Astrocyte of the spinal cord (primary cell): Measurements from ENCODE around the gene CXXC5.

ENCODE experiments used
- DNase-seq: peaks from one replicate; pipeline ENCODE4 v3.0.0; 2011; ENCODE audit warnings: low read depth, low spot score
- H3K4me3 ChIP-seq: 2 replicates; pipeline ENCODE4 v1.5.1; 2011; ENCODE audit warnings: low read depth, mild to moderate bottlenecking, low read length, moderate library complexity
- in situ Hi-C: cut with HindIII; loops from 2 replicates; pipeline ENCODE4 v1.10.0; 2017; ENCODE audit warnings: low sequenced_read_pairs
- TF ChIP-seq, protein P1 (sequence below): IDR thresholded peaks from 2 replicates; pipeline ENCODE4 v1.5.1; 2012; ENCODE audit warnings: low read depth, mild to moderate bottlenecking, low read length, inconsistent platforms

Gene CXXC5

DNA sequence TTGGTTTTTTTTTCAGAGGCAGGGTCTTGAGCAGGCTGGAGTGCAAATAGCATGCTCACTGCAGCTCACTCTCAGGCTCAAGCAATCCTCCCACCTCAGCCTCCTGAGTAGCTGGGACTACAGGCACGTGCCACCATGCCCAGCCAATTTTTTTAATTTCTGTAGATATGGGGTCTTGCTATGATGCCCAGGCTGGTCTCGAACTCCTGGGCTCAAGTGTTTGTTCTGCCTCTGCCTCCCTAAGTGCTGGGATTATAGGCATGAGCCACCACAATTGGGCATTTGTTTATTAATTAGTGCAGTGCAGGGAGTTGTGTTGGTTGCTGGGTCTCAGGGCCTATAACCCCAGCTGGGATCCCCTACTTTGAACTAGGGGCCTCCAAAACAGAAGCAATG lies 47.0 kb downstream of the CXXC5 start:
- DNase-seq: no peak
- in situ Hi-C loops: no loop called here
- TF ChIP-seq, protein P1, sequence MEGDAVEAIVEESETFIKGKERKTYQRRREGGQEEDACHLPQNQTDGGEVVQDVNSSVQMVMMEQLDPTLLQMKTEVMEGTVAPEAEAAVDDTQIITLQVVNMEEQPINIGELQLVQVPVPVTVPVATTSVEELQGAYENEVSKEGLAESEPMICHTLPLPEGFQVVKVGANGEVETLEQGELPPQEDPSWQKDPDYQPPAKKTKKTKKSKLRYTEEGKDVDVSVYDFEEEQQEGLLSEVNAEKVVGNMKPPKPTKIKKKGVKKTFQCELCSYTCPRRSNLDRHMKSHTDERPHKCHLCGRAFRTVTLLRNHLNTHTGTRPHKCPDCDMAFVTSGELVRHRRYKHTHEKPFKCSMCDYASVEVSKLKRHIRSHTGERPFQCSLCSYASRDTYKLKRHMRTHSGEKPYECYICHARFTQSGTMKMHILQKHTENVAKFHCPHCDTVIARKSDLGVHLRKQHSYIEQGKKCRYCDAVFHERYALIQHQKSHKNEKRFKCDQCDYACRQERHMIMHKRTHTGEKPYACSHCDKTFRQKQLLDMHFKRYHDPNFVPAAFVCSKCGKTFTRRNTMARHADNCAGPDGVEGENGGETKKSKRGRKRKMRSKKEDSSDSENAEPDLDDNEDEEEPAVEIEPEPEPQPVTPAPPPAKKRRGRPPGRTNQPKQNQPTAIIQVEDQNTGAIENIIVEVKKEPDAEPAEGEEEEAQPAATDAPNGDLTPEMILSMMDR: no peak
- H3K4me3 ChIP-seq: no peak overlapping the region

DNA sequence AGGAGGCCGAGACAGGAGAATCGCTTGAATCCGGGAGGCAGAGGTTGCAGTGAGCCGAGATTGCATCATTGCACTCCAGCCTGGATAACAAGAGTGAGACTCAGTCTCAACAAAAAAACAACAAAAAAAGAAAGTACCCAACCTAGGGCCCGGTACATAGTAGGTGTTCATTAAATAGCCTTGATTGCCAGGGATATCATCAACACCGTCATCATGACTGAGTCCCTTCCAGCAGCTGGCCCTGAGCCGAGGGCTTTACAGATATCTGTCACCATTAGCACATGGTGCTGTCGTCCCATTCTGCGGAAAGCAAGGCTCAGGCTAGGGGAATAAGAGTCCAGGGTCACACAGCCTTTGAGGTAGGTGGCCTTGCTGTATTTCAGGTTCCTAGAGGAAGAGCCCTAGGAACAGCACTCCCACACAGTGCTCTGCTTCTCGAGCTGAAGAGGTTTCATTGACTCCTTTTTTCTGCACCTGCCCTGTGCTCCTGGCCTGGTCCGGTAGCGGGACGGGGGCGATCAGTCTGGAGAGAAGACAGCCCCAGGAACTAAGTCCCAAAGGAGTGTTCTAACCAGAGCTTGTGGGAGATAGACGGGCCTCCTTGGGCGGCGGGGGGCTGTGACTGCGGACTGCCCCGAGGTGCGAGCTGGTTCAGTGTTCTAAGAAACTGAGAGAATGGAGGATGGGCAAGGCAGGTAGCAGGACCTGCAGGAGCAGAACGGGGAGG lies 48.2 kb downstream of the CXXC5 start:
- in situ Hi-C loops: no loop called here

DNA sequence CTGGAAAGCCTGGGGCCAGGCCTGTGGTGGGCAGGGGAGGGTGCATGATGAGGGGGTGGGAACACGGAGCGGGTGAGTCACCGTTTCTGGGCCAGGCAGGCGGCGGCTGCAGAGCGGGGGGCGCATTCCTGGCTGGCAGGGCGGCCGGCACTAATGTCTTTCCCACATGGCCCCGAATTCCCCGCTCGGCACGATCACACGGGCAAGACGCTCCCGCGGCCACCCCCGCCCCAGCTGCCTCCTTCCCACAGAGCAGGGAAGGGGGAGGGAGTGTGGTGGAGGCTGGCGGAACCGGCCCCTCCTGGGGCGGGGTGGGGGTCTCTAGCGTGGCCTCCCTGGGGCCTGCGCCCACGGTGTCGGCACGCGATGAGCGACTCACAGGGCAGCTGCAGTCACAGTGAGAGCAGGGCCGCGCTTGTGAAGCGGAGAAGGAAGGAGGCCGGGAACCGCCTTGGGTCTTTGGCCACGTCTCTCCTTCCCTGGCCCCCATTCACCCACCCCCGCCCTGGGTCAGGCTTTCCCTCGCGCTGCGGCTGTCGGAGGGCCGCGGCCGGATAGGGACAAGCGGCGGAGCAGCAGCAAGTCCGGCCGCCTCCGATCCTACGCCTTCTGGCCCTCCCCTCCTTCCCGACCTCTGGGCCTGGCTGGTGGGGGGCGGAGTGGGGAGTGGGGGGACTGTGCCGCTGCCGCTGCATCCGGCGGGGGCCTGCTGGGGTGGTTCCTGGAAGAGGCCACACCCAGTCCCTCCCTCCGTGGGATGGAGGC lies 48.9 kb downstream of the CXXC5 start:
- H3K4me3 ChIP-seq: peak overlapping the region; percentile 7
- TF ChIP-seq, protein P1: no peak
- in situ Hi-C loops: no loop called here
- peak; percentile 97 for DNase-seq

More for the DNA sequence above, 48.2 kb downstream of the CXXC5 start:
- TF ChIP-seq, protein P1: no peak
- no peak overlapping the region for H3K4me3 ChIP-seq
- no peak for DNase-seq

DNA sequence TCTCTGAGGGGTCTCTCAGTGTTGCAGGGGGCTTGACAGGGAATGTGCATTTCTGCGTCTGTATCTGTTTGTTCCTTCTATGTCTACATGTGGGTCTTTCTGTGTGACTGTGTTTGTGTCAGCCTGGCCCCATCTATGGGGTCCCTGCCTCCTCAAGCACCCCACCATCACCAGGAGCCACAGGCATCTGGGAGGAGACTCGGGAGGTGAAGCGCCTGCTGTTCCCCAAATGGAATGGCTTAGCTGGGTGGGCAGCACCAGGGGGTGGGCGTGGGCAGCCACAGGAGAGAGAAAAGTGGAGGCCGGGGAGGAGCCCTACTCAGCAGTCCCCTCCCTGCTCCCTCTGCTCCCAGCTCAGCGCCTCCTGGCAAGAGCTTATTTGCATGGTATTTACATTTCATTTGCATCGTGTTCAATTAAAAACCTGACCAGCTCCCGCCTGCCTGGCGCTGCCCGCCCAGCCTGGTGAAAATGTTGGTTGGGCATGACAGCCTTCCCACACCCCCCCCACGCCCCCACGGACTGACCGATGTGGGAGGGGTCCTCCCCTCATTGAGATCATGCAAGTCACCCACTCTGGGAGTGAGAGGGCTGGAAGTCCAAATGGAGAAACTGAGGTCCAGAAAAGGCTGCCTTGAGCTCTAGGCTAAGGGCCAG lies 50.5 kb downstream of the CXXC5 start:
- in situ Hi-C loops: no loop called here
- TF ChIP-seq, protein P1: no peak
- DNase-seq: peak; percentile 90
- no peak overlapping the region for H3K4me3 ChIP-seq

DNA sequence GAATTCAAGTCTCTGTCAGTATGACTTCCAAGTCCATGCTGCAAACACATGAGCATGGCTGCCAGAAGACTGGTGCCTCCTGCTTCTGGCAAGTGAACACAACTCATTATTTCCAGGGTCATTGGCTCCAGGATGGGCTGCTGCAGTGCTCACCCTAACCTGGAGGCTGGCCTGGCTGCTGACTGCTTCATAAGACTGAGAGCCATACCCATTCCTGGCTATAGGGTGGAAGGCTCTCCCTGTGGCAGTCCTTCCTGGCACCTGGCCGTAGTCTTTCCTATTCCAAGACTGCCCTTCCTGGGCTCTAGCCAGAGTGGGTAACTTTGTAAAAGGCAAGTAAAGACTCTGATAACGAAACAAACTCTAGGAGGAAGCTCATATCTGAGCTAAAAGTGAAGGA lies 51.2 kb downstream of the CXXC5 start:
- in situ Hi-C loops: no loop called here
- DNase-seq: no peak
- H3K4me3 ChIP-seq: no peak overlapping the region
- TF ChIP-seq, protein P1: no peak

DNA sequence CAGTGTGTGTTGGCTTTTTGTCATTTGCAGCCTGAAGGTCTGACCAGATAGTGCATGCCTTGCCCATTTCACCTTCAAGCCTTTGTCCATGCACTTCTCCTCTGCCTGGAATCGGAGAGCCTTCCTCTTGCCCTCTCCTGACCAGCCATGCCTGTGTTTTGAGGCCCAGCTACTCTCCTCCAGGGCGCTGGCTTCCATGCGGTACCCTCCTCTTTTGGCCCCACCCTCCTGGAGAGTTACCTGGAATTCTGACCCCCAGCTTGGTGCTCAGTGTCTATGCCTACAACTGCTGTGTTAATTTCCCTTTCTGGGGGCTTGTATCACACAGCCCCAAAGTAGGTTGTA lies 52.5 kb downstream of the CXXC5 start:
- in situ Hi-C loops: no loop called here
- DNase-seq: no peak
- H3K4me3 ChIP-seq: no peak overlapping the region
- TF ChIP-seq, protein P1: no peak
